ENCODE data around the gene CD8B.

DNA sequence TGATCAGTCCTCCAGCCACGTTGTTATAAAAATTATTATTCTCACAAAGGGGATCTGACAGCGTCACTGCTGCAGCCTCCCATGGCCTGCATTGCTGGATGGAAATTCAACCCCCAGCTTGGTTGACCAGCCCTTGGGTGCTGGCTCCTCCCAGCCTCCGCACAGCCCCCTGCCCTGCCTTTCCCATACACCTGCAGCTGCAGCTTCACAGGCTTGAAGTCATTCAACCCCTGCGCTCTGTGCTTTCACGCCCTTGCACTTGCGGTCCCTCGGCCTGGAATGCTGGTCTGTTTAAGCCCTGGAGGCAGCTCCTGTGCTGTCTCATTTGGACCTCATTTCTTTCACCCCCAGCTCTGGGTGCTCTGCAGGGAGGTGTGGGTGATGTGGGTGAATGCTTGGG is 70.1 kb downstream of the CD8B start:
- TF ChIP-seq RNF2 (IDR thresholded peaks at IDR 0.05) (no peak), MAFK (IDR thresholded peaks at IDR 0.05; ENCODE audit: low read length) (no peak), SNRNP70 (optimal IDR thresholded peaks at IDR 0.05; ENCODE audit: low read depth, low read length) (no peak), ETS1 (conservative IDR thresholded peaks at IDR 0.05; ENCODE audit: control insufficient read depth, low read depth, low read length) (no peak), IRF2 (CRISPR knock-in tag; IDR thresholded peaks at IDR 0.05) (no peak), ZNF311 (CRISPR knock-in tag; IDR thresholded peaks at IDR 0.05) (no peak), SREBF1 (IDR thresholded peaks at IDR 0.05; ENCODE audit: borderline replicate concordance, low read depth, low read length) (no peak), GATAD2A (IDR thresholded peaks at IDR 0.05) (no peak), SIN3A (IDR thresholded peaks at IDR 0.05; ENCODE audit: borderline replicate concordance in 2 of 2, control insufficient read depth in 1 of 2, low read depth in 2 of 2, low read length in 2 of 2) (no peak), PREB (CRISPR knock-in tag; IDR thresholded peaks at IDR 0.05) (no peak)
- TF ChIP-seq, protein P1, sequence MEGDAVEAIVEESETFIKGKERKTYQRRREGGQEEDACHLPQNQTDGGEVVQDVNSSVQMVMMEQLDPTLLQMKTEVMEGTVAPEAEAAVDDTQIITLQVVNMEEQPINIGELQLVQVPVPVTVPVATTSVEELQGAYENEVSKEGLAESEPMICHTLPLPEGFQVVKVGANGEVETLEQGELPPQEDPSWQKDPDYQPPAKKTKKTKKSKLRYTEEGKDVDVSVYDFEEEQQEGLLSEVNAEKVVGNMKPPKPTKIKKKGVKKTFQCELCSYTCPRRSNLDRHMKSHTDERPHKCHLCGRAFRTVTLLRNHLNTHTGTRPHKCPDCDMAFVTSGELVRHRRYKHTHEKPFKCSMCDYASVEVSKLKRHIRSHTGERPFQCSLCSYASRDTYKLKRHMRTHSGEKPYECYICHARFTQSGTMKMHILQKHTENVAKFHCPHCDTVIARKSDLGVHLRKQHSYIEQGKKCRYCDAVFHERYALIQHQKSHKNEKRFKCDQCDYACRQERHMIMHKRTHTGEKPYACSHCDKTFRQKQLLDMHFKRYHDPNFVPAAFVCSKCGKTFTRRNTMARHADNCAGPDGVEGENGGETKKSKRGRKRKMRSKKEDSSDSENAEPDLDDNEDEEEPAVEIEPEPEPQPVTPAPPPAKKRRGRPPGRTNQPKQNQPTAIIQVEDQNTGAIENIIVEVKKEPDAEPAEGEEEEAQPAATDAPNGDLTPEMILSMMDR (IDR thresholded peaks at IDR 0.05 in 2 of 3, conservative IDR thresholded peaks at IDR 0.05 in 1 of 3; ENCODE audit: insufficient read depth in 2 of 3, low read depth in 1 of 3, low read length in 3 of 3) = no peak

Data from K562 (cell line).